ENCODE data around the gene PRSS3.
"Not testable (repeated sequence)": the region's sequence is repeated elsewhere in the genome, so short reads cannot be mapped to it uniquely, and the experiment has no call there.

PRSS3 gene

DNA sequence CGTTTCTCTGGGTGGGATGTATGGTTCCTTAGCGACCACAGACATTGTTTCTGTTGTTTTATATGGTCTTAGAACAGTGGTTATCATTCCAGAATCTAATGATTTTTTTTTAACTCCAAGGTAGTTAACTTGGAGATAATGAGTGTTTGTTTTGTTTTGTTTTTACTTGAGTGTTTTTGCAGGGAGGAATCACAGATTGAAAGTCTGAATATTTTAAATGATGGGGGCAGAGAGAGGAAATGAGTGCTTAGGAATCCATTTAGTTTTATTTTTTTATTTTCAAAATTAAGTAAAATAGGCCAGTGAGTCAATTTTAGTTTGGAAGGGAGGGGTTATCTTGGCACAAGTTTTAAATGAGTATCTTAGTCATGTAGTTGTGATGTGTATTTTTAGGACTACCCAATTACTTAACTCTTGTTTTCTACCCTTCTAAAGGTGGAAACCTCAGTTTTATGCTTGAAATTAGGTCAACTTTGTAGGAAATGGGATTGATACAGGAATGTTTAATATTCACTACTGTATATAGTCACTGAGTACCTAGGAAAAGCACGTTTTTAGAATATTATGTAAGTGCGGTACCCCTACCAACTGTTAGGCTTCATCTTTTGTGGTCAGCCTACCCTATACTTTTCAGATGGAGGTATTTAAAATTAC, 23.6 kb downstream of the PRSS3 start:
- DNase-seq = no peak

- DNase-seq = no peak
Observed at GRCh38 chr9:33820231-33820745, 24.9 kb downstream of the PRSS3 start.

GRCh38 chr9:33823801-33824200, 28.4 kb downstream of the PRSS3 start:
- DNase-seq = no peak

GRCh38 chr9:33827285-33827684, 31.9 kb downstream of the PRSS3 start:
- not testable (repeated sequence) for DNase-seq

DNA sequence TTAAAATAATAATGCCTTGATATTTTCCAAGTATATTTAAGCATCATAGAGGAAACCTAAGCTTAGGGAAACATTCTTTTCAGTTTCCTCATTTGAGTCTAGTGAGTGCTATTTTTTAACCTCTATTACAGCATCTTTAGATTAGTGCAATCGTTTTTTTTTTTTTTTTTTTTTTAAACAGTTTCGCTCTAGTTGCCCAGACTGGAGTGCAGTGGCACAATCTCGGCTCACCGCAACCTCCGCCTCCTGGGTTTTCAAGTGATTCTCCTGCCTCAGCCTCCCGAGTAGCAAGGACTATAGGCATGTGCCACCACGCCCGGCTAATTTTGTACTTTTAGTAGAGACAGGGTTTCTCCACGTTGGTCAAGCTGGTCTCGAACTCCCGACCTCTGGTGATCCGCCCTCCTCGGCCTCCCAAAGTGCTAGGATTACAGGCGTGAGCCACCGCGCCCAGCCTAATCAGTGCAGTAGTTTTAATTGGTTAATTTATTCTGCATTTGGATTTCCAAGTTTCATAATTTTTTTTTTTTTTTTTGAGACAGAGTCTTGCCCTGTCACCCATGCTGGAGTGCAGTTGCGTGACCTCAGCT, 34.4 kb downstream of the PRSS3 start:
- not testable (repeated sequence) for DNase-seq

- DNase-seq = no peak
Observed at GRCh38 chr9:33835625-33836260, 40.4 kb downstream of the PRSS3 start.

GRCh38 chr9:33836261-33836660, 40.9 kb downstream of the PRSS3 start:
- DNase-seq = not testable (repeated sequence)

DNA sequence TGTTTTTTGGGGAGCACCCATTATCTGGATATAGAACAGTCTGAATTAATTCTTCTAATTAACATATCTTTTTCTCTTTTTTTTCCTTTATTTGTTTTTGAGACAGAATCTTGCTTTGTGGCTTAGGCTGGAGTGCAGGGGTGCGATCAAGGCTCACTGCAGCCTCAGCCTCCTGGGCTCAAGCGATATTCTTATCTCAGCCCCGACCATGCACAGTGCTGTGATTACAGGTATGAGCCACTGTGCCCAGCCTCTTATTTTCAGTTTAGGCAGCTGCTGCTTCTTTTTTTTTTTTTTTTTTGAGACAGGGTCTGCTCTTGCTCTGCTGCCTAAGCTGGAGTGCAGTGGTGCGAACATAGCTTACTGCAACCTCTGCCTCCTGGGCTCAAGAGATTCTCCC, 41.8 kb downstream of the PRSS3 start:
- DNase-seq = no peak

GRCh38 chr9:33840381-33840780, 45.0 kb downstream of the PRSS3 start:
- no peak for DNase-seq

- DNase-seq = no peak
Observed at GRCh38 chr9:33843312-33843961, 48.1 kb downstream of the PRSS3 start.

DNA sequence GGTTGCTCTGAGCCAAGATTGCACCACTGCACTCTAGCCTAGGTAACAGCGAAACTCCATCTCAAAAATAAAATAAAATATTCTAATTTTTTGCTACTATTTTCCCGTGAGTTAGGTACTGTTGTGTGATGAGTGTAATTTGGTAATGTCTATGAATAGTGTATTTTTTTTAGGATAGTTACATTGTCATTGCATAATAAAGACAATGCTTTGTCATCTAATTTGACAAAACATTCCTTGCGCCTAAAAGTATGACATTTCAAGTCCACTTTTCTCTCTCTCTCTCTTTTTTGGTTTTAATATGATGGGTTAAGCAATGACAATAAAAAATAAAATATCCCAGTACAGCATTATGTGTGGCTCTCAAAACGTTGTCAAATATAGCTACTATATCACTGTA, 50.9 kb downstream of the PRSS3 start:
- DNase-seq = no peak

DNA sequence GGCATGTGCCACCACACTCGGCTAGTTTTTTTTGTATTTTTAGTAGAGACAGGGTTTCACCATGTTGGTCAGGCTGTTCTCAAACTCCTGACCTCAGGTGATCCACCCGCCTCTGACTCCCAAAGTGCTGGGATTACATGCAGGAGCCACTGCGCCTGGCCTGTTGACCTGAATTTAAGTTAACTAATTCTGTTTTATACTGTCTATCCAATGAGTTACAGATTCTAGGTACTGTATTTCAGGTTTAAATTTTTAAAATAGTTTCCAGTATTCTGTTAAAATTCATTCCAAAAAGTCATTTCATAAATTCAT, 52.5 kb downstream of the PRSS3 start:
- DNase-seq = not testable (repeated sequence)
